HepG2 (cell line): ENCODE results near the gene EXOC1. TPM values are rescaled to one million over a fixed set of nuclear protein-coding genes. Genes with fewer than 3 reads are reported as not detected.
A peak's percentile ranks its signal among the peaks of the same experiment; 100 is the strongest.

Experiments
- ARNT ChIP-seq: fragments of 450-650 bp; IDR thresholded peaks from 2 replicates; pipeline ENCODE4 v1.6.1; 2017
- BRD4 ChIP-seq: sonication (generic); formaldehyde crosslinking; IDR thresholded peaks from 2 replicates; pipeline ENCODE4 v1.4.0; 2020; ENCODE audit warnings: missing genetic modification reagents
- BRF2 ChIP-seq: sonication (generic); formaldehyde crosslinking; IDR thresholded peaks from 2 replicates; pipeline ENCODE4 v1.8.1; 2022; ENCODE audit warnings: mild to moderate bottlenecking, missing genetic modification reagents
- FOSL2 ChIP-seq: sonication (generic); formaldehyde crosslinking; IDR thresholded peaks from 2 replicates; pipeline ENCODE4 v1.4.0; 2020; ENCODE audit warnings: missing genetic modification reagents
- FOXC1 ChIP-seq: sonication (generic); formaldehyde crosslinking; IDR thresholded peaks from 2 replicates; pipeline ENCODE4 v1.8.0; 2022; ENCODE audit warnings: mild to moderate bottlenecking, missing genetic modification reagents, borderline replicate concordance
- IKZF4 ChIP-seq: sonication (generic); formaldehyde crosslinking; IDR thresholded peaks from 2 replicates; pipeline ENCODE4 v1.5.1; 2020; ENCODE audit warnings: borderline replicate concordance, mild to moderate bottlenecking, low read depth, missing genetic modification reagents; ENCODE audit errors: not compliant biosample characterization
- KDM6A ChIP-seq: IDR thresholded peaks from 2 replicates; pipeline ENCODE4 v1.6.1; 2016; ENCODE audit warnings: low read depth
- PRDM4 ChIP-seq: sonication (generic); formaldehyde crosslinking; IDR thresholded peaks from 2 replicates; pipeline ENCODE4 v1.9.0; 2021; ENCODE audit warnings: missing genetic modification reagents, borderline replicate concordance
- SIX1 ChIP-seq: sonication (generic); formaldehyde crosslinking; IDR thresholded peaks from 2 replicates; pipeline ENCODE4 v1.4.0; 2020; ENCODE audit warnings: missing genetic modification reagents, borderline replicate concordance
- ZFP62 ChIP-seq: sonication (generic); formaldehyde crosslinking; IDR thresholded peaks from 2 replicates; pipeline ENCODE4 v1.4.0; 2020; ENCODE audit warnings: missing genetic modification reagents
- ZNF207 ChIP-seq: fragments of 450-650 bp; IDR thresholded peaks from 2 replicates; pipeline ENCODE4 v1.6.1; 2016; ENCODE audit warnings: antibody characterized with exemption, borderline replicate concordance
- ZNF280B ChIP-seq: sonication (generic); formaldehyde crosslinking; IDR thresholded peaks from 2 replicates; pipeline ENCODE4 v1.5.0; 2020; ENCODE audit warnings: missing genetic modification reagents, mild to moderate bottlenecking, borderline replicate concordance
- ZNF292 ChIP-seq: sonication (generic); formaldehyde crosslinking; IDR thresholded peaks from 2 replicates; pipeline ENCODE4 v1.8.1; 2022; ENCODE audit warnings: mild to moderate bottlenecking, low read depth, missing genetic modification reagents, borderline replicate concordance
- ZNF326 ChIP-seq: sonication (generic); formaldehyde crosslinking; IDR thresholded peaks from 2 replicates; pipeline ENCODE4 v1.4.0; 2020; ENCODE audit warnings: missing genetic modification reagents, borderline replicate concordance
- ZNF564 ChIP-seq: sonication (generic); formaldehyde crosslinking; IDR thresholded peaks from 2 replicates; pipeline ENCODE4 v1.8.1; 2023; ENCODE audit warnings: mild to moderate bottlenecking, missing genetic modification reagents
- ZNF605 ChIP-seq: sonication (generic); formaldehyde crosslinking; IDR thresholded peaks from 2 replicates; pipeline ENCODE4 v1.8.0; 2022; ENCODE audit warnings: mild to moderate bottlenecking, missing genetic modification reagents
- ZNF768 ChIP-seq: sonication (generic); formaldehyde crosslinking; IDR thresholded peaks from 2 replicates; pipeline ENCODE4 v1.4.0; 2020; ENCODE audit warnings: missing genetic modification reagents
- polyA plus RNA-seq, 8 experiments: library from polyadenylated mRNA; depleted of rRNA in 3 of 8; stranded (reverse) in 7 of 8; unstranded in 1 of 8; fragments of >200 nt; fragmentation: Illumina TruSeq in 4 of 8; extraction: Trizol in 4 of 8; gene quantifications; 2 replicates each; pipeline versions ENCODE4 v1.2.1 to v1.2.3, GENCODE V29; 2011 to 2016; ENCODE audit warnings: low read depth in 4 of 8, missing spikeins in 1 of 8, mixed read lengths in 1 of 8; ENCODE audit not compliant: insufficient read depth in 1 of 8
- total RNA-seq, 5 experiments: library from RNA; depleted of rRNA; stranded (reverse); fragments of >200 nt; fragmentation: Illumina TruSeq; extraction: Trizol; gene quantifications; 2 replicates each; pipeline ENCODE4 v1.2.3, GENCODE V29; 2016; ENCODE audit warnings: low read depth in 1 of 5
- TF ChIP-seq, protein P1 (sequence below): IDR thresholded peaks from 2 replicates; pipeline ENCODE4 v1.6.1; 2016; ENCODE audit warnings: low read depth
- TF ChIP-seq, protein P2 (sequence below): sonication (generic); formaldehyde crosslinking; conservative IDR thresholded peaks from 2 replicates; pipeline ENCODE4 v1.4.0; 2020; ENCODE audit warnings: missing genetic modification reagents
- TF ChIP-seq, protein P3 (sequence below): sonication (generic); formaldehyde crosslinking; IDR thresholded peaks from 2 replicates; pipeline ENCODE4 v1.5.1; 2020; ENCODE audit warnings: missing genetic modification reagents, mild to moderate bottlenecking, borderline replicate concordance

Gene EXOC1
- total and polyA plus RNA-seq, 2 of the 13 experiments (the other 11 are each of a cell fraction or from before 2014, with no cell fraction given), result 9.1 to 18.4 TPM

DNA sequence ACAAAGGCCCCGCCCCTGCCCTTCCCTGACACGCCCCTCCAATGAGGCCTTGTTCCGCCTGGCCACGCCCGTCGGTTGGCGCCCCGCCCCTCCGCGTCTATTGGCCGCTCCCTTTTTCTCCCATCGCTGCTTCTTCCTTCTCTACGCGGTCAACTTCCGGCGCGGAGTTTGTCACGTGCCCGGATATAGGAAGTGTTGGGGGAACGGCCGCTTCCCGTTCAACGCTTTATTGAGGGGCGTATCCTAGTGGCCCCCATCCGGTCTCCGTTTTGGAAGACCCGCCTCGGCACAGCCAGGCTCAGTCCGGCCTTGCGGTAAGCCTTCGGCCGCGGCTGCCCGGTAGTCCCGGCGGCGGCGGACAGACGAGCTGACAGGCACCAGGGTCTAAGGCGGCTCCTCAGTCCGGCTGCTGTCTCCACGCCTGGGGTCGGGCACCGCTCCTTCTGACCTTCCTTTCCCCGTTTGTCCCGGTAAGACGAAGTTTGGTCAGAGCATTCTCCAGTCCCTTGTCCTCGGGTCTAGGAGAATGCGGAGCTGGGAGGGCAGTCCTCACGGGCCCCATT lies at the start of gene EXOC1 (continued):
- no peak for TF ChIP-seq IKZF4
- no peak for TF ChIP-seq PRDM4 (CRISPR knock-in tag)
- no peak for TF ChIP-seq BRF2
- no peak for TF ChIP-seq ZNF326 (CRISPR knock-in tag)
- no peak for TF ChIP-seq ZNF605 (CRISPR knock-in tag)
- TF ChIP-seq ZNF564 (CRISPR knock-in tag), result no peak
- peak; percentile 79; the same call in 1 of the 2 replicates for TF ChIP-seq ZNF280B (CRISPR knock-in tag)
- no peak for TF ChIP-seq FOSL2
- TF ChIP-seq SIX1, result no peak
- no peak for TF ChIP-seq ZFP62
- TF ChIP-seq ARNT, result no peak
- TF ChIP-seq, protein P1, sequence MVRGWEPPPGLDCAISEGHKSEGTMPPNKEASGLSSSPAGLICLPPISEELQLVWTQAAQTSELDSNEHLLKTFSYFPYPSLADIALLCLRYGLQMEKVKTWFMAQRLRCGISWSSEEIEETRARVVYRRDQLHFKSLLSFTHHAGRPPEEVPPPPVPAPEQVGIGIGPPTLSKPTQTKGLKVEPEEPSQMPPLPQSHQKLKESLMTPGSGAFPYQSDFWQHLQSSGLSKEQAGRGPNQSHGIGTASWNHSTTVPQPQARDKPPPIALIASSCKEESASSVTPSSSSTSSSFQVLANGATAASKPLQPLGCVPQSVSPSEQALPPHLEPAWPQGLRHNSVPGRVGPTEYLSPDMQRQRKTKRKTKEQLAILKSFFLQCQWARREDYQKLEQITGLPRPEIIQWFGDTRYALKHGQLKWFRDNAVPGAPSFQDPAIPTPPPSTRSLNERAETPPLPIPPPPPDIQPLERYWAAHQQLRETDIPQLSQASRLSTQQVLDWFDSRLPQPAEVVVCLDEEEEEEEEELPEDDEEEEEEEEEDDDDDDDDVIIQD (CRISPR knock-in tag), result no peak
- no peak for TF ChIP-seq KDM6A
- TF ChIP-seq, protein P2, sequence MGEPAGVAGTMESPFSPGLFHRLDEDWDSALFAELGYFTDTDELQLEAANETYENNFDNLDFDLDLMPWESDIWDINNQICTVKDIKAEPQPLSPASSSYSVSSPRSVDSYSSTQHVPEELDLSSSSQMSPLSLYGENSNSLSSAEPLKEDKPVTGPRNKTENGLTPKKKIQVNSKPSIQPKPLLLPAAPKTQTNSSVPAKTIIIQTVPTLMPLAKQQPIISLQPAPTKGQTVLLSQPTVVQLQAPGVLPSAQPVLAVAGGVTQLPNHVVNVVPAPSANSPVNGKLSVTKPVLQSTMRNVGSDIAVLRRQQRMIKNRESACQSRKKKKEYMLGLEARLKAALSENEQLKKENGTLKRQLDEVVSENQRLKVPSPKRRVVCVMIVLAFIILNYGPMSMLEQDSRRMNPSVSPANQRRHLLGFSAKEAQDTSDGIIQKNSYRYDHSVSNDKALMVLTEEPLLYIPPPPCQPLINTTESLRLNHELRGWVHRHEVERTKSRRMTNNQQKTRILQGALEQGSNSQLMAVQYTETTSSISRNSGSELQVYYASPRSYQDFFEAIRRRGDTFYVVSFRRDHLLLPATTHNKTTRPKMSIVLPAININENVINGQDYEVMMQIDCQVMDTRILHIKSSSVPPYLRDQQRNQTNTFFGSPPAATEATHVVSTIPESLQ (CRISPR knock-in tag), result no peak
- TF ChIP-seq ZNF768 (CRISPR knock-in tag), result peak; percentile 44; the same call in 1 of the 2 replicates
- TF ChIP-seq, protein P3, sequence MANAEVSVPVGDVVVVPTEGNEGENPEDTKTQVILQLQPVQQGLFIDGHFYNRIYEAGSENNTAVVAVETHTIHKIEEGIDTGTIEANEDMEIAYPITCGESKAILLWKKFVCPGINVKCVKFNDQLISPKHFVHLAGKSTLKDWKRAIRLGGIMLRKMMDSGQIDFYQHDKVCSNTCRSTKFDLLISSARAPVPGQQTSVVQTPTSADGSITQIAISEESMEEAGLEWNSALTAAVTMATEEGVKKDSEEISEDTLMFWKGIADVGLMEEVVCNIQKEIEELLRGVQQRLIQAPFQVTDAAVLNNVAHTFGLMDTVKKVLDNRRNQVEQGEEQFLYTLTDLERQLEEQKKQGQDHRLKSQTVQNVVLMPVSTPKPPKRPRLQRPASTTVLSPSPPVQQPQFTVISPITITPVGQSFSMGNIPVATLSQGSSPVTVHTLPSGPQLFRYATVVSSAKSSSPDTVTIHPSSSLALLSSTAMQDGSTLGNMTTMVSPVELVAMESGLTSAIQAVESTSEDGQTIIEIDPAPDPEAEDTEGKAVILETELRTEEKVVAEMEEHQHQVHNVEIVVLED, result peak; percentile 84
- TF ChIP-seq ZNF292 (CRISPR knock-in tag), result peak; percentile 74
- no peak for TF ChIP-seq ZNF207
- peak; percentile 60; the same call in 1 of the 2 replicates for TF ChIP-seq FOXC1 (CRISPR knock-in tag)
- peak; percentile 28; the same call in 1 of the 2 replicates for TF ChIP-seq BRD4 (CRISPR knock-in tag)
